ENCODE data around the gene TPO.

Gene TPO

DNA sequence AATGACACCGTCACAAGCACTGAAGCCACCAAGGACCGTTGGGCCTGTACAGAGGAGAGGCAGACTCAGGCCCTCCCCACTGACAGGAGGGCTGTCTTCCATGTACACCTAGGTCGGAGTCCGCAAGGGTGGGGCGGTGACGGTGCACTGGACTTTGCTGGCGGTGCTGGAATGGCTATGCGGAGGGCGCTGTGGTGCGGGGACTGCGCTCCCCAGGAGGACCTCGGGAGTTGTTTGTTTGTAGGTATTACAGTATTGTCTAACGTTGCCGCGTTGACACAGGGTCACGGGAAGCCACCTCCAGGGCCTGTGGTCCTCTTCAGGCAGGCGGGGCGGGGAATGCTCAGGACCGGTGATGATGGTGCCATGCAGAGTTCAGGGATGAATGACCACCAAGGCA is 126.2 kb downstream of the TPO start:
- no peak for DNase-seq

- DNase-seq = no peak
Measured at GRCh38 chr2:1539973-1540372, 126.7 kb downstream of the TPO start.

GRCh38 chr2:1540481-1540880 is 127.2 kb downstream of the TPO start:
- no peak for DNase-seq

DNA sequence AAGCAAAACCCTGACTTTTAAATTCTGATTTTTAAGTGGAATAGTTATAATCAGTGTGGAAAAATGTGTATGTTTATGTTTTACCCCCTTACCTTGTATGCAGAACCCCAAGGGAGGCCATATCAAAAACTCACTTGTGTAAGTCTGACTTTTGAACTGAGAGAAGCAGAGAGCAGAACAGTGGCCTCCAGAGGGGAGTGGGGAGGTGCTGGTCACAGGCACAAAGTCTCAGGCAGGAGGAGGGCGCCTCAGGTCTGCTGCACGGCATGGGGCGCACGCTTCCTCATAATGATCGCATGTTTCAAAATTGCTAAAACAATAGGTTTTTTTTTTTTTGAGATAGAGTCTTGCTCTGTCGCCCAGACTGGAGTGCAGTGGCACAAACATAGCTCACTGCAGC is 127.8 kb downstream of the TPO start:
- DNase-seq = no peak

DNA sequence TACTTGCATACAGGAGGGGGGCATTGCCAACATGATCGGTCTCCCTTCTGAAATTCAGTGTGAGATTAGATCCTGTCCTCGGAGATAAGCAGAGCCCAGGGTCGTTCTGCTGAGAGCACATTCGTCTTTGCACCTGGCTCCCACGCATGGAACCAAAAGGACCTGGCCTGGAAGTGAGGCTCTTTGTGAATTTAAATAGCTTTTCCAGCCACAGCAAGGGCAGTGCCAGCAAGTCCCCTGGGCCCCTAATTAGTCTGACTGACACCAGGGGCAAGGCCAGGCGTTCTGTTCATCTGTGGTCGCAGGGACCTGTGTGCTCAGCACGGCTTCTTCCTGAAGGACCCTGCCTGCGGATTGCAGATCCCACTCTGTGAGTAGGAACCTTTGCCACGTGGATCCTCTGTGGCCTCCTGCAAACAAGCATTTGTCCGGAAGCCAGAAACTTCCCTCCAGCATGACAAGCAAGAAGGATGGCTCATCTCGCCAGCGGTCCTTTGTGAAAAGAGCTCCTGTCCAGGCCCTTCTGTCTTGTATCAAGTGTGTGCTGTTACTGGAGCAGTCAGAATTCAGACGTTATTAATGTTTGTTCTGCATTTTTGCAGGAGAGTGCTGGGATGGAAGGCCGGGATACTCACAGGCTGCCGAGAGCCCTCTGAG is 128.7 kb downstream of the TPO start:
- no peak for DNase-seq

DNA sequence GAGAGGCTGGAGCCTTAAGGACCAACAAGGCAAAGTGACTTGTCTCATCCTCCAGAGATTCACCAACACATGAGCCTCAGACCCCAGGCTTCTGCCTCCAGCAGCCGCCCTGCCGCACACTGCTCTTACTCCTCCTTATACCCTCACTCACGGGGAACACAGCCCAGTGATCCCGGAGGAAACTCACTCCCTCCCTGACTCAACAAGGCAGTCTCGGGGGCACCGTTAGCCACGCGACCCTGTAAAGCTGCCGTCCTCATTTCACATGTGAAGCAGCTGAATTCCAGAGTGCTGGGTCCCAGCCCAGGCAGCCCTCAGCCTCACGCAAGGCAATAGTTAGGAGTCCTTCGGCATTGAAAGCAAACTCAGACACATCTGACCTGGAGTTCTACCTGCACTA is 129.7 kb downstream of the TPO start:
- no peak for DNase-seq

DNA sequence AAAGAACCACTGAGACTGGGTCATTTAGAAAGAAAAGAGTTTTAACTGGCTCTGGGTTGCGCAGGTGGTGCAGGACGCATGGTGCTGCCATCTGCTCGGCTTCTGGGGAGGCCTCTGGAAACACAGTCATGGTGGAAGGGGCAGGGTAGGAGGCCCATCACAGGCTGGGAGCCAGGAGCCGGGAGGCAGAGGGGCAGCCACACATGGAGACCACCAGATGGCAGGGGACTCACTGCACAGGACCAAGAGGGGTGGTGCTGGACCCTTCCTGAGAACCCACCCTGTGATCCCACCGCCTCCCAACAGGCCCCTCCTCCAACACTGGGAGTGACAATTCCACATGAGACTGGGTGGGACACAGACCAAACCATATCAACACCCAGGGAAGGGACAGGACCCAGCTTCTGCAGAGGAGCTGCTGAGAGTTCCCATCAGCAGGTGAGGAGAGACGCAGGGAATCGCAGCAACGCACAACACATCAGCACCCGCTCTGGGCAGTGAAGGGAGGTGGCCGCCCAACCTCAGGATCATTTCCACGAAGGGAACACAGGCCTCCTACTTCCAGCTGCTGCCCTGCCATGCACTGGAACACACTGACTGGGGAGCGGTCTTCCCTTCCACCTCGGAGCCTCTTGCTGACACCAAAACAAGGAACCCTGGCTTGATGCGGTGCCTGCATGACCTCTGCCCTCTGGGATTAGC is 130.7 kb downstream of the TPO start:
- no peak for DNase-seq

DNA sequence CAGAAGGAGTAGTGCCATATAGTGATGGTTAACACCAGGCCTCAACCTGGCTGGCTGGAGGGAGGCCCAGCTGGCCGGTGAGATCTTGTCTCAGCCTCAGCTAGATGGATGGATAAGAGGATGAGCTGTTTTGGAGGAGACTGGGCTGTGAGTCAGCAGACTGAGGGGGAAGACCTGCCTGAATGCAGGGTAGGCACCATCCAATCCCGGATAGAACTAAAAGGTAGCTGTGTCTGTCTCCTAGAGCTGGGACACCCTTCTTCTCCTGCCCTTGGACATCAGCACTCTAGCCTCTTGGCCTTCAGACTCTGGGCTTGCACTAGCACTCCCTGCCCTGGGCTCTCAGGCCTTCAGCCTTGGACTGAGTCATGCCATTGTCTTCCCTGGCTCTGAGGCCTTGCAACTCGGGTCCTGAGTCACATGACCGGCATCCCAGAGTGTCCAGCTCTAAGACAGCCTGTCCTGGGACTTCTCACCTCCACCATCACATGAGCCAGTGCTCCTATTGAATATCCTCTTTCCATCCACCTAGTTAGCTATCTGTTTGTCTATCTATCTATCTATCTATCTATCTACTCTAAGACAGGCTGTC is 131.3 kb downstream of the TPO start:
- DNase-seq = no peak

DNA sequence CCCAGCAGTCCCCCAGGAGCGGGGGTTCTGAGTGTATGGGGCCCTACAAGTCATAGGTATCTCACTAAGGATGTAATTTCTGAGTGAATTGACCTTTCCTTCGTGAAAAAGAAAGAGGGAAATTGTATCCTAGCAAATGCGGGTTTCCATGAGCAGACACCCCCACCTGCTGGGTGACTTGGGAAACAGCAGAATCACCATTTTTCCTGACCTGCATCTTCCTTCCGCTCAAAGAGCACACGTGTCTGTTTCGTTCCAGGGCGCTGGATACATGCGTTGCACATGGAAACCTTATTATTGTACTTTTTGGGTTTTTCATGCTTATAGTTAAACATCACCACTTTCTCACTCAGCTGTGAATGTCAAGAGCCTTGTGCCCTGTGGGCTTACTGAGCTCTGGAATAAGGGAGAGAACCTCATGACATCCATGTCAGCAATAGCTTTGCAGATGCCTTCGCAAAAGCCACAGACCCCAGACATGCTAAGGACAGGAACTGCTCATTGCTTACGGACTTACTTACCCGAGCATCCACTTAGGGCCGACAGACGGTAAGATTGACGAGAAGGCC is 132.8 kb downstream of the TPO start:
- DNase-seq = no peak

- DNase-seq = no peak
Measured at GRCh38 chr2:1546901-1547300, 133.6 kb downstream of the TPO start.

DNA sequence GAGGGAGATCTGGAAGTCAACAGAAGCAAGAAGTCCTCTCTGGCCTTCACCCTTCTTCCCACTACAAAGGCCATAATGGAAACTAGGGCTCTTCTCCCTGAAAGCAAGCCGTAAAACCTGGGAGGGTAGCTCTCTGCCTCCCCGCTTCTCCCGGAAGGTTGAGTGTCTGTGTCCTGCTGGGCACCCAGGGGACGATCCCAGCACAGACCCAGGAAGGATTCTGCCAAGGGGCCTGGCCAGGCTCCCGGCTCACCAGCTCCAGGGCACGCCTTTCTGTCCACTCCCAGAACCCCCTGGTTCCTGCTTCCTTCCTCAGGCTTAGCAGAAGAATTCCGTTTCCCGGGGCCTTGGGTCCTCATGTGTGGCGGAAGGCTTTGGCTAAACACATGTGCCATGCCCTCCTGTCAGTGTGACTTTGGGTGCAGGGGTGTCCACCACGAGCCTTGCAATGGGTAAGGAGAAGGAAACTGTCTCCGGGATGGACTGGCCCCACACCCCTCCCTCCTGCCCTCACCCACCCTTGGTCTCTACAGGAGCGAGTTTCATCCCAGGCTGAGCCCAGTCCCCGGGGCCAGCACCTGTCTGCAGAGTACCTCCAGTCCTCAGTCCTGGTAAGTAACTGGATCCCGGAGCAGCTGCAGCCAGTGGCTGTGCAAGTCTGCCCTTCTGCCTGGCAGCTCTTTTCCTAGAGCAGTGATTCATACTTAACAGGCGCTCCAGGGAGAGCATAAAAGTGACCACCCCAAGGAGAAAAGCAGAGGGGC is 135.8 kb downstream of the TPO start:
- DNase-seq = no peak

- DNase-seq = no peak
Measured at GRCh38 chr2:1550076-1550475, 136.8 kb downstream of the TPO start.

DNA sequence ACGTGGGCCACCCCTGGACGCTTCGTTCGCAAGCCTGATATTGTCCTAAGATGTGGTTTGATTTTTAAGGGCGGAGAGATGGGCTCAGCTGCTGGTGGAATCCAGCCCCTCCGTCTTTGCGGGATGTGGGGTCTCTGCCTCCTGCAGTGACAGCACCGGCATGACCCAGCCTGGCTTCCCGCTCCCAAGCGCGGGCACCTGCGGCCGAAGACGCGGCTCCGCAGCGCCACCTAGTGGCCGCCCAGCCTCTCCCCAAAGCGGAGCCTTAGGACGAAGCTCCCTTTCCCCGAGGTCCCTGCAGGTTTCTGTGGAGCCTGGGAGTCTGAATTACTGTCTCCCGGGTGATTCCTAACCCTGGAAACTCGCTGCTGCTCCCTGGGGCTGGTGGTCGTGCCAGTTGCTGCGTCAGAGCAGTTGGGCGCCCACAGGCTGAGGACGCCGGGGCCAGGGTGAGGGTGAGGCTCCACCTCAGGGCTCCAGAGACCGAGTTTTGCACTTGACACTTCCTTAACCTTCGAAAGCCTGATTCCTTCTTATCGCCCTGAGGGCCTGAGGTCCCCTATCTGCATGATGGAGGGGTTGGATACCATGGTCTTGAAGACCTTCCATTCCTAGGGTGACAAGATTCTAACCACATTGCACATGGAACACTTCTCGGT is 137.5 kb downstream of the TPO start:
- peak; percentile 67 for DNase-seq

DNA sequence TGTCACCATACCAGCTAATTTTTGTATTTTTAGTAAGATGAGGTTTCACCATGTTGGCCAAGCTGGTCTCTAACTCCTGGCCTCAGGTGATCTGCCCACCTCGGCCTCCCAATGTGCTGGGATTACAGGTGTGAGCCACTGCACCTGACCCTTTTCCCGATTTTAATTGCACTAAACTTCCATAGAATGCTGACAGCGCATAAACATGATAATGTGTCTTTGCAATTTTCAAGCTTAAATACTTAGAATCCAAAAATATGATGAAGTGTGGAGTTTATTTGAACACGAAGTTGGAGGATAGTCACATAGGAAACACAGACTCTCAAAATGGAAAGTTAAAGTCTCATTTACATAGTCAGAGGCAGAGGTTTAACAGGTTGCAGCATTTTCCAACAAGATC is 138.6 kb downstream of the TPO start:
- no peak for DNase-seq

GRCh38 chr2:1552611-1553010 is 139.3 kb downstream of the TPO start:
- DNase-seq = no peak

- DNase-seq = no peak
Measured at GRCh38 chr2:1553671-1554295, 140.5 kb downstream of the TPO start.

GRCh38 chr2:1556286-1556685 is 143.0 kb downstream of the TPO start:
- no peak for DNase-seq

GRCh38 chr2:1556776-1557466 is 143.7 kb downstream of the TPO start:
- no peak for DNase-seq

GRCh38 chr2:1557467-1557820 is 144.2 kb downstream of the TPO start:
- DNase-seq = no peak

DNA sequence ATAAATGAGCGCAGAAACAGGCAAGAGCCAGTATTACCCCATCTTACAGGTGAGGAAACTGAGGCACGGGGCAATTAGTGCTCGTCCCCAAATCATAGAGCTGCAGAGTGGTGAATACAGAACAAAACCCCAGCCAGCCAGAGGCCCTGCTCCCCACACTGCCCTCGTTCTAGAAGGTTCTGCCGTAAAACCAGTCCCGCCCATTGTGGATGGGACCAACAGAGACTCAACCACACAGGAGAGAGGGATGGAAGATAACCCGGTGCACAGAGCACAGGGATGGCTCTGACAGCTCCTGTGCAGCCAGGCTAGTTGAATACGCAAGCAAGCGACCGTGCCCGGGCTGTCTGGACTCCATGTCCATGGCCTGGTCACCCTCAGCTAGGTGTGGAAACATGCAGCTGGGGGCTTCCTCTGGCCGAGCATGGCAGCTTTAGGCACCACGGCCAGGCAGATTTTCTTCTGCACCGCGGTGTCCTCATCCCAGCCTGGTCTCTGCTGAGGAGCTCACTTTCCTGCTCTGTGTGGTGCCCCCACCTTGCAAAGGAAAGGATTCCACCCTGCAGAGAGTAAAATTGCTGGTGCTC is 146.4 kb downstream of the TPO start:
- DNase-seq = no peak

DNA sequence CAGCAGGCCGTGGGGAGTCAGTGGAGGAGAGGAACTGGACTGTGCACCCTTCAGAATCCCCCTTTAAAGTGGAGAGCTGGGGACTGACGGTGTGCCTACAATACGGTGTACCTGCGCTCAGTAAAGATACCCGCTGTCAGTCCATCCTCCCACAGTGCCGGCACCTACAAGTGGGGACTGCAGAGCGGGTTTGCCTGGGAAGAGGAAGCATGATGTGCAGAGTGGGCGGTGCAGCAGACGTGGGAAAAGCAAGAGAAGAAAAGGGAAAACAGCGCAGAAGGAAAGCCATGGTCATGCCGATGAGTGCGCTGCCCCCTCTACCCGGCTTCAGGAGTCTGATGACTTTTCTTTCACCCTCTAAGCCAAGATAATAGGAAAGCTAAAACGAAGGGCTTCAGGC is 148.0 kb downstream of the TPO start:
- no peak for DNase-seq

Data from activated CD8-positive, alpha-beta memory T cell treated with anti-CD3 and anti-CD28 coated beads, Interleukin-2, amount 50 U/mL, for 4 hours (primary cell).